GM12892 (cell line): Measurements from ENCODE around the gene BTC.

Source experiments
- POLR2A ChIP-seq: IDR thresholded peaks from 2 replicates; pipeline ENCODE4 v1.6.1; 2011; ENCODE audit warnings: low read depth, low read length, control low read depth
- POLR2AphosphoS5 ChIP-seq: IDR thresholded peaks from 2 replicates; pipeline ENCODE4 v1.6.1; 2011; ENCODE audit warnings: low read depth, low read length, control low read depth
- TAF1 ChIP-seq: IDR thresholded peaks from 2 replicates; pipeline ENCODE4 v1.6.1; 2011; ENCODE audit warnings: low read depth, mild to moderate bottlenecking, control low read depth, low read length, borderline replicate concordance

DNA sequence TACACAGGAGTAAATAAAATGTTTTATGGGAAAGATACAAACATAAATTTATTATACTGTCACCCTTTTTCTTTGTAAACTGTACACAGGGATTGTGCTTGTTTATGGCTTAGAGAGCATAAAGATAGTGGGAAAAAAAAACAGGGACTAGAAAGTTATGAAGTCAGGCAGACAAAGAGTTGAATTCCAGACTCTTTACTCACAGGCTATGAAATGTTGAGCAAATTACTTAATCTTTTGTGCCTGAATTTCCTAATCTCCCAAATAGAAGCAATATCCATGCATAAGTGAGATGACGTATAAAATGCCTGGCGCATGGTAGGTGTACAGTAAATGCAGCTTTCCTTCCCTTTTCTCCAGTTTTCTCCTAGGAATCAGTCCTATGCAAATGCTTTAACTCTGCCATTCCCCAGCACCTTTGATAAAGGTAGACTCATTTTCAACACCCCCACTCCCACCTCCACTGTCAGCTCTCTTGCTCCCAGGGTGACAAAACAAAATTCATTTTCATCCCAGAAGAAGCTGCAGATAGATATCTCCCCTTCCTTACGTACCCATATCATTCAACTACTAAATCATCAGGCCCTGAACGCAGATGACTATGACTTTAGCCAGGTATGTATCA lies 44.5 kb upstream of the BTC start:
- TF ChIP-seq POLR2A (no peak), TAF1 (no peak), POLR2AphosphoS5 (no peak)
